ENCODE data around the gene POFUT2.

The POFUT2 gene, protein sequence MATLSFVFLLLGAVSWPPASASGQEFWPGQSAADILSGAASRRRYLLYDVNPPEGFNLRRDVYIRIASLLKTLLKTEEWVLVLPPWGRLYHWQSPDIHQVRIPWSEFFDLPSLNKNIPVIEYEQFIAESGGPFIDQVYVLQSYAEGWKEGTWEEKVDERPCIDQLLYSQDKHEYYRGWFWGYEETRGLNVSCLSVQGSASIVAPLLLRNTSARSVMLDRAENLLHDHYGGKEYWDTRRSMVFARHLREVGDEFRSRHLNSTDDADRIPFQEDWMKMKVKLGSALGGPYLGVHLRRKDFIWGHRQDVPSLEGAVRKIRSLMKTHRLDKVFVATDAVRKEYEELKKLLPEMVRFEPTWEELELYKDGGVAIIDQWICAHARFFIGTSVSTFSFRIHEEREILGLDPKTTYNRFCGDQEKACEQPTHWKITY

DNA sequence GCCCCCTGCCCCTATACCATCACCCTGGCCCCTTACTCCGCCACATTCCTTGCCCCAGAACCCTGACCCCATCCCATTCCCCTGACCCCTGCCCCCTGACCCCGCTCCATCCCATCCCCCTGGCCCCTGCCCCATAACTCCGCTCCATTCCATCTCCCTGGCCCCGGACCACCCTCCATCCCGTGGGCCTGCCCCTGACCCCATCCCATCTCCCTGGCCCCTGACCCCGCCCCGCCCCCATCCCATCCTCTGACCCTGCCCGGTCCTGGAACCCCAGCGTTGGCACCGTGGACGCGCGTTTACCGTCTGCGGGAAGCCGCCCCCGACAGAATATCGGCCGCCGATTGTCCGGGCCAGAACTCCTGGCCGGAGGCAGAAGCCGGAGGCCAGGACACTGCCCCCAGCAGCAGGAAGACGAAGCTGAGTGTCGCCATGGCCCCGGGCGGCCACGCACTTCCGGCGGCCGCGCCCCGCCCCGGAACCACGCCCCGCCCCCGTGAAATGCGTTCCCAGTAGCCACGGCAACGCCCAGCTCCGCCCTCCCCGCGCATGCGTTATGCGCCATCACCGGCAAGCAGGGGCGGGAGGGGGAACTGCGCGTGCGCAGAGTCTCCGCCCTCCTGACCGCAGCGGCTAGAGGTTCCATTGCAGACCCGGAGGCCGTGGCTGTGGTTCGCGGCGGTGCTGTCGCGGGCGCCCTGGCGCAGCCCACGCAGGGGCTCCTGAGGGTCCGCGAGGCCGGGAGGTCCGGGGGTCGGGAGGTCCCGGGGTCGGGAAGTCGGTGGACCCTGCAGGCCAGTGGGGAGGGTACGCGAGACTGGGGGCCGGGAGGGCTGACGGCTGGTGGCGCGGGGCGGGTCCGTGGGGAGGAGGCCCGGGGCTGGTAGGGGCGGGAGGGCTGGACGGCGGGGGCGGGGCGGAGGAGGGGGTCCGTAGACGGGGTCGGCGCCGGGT lies at the start of gene POFUT2:
Gene POFUT2, minus strand, starts transcription at position 458 of the 954 bp plus-strand sequence. Its CDS starts 24 bp downstream, at position 434.
- in situ Hi-C loops (cut with MboI; ENCODE audit: low sequenced_read_pairs): no loop called here

DNA sequence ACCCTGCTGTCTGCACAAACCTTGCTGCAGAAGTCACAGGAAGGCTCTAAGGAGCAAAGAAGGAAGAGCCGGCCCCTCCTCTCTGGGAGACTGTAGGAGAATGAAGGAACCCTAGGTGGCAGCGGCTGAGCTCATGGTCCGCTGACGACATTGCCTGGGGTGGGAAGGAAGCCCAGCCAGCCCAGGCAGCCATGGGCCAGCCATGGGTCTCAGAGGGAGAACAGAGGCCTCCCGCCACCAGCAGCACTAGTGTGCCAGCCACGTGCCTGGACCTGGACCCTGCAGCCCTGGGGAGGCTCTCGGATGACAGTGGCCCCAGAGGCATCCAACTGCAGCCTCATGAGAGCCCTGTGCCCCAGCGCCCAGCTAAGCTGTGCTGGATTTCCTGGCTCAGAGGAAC lies 49.2 kb upstream of the POFUT2 start:
- in situ Hi-C loops (cut with MboI; ENCODE audit: low sequenced_read_pairs): no loop called here

DNA sequence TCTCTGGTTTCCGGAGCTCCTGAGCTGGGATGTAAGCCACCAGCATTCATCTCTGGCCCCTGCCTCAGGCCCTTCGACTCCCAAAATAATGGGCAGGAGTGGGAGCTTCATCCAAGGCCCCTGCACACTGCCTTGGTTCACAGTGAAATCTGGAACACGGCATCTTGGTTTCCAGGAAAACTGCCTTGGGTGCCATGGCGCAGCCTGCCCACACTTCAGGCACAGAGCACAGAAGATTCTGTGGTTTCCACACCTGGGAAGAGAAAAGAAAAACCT lies 48.8 kb upstream of the POFUT2 start:
- in situ Hi-C loops (cut with MboI; ENCODE audit: low sequenced_read_pairs): no loop called here

DNA sequence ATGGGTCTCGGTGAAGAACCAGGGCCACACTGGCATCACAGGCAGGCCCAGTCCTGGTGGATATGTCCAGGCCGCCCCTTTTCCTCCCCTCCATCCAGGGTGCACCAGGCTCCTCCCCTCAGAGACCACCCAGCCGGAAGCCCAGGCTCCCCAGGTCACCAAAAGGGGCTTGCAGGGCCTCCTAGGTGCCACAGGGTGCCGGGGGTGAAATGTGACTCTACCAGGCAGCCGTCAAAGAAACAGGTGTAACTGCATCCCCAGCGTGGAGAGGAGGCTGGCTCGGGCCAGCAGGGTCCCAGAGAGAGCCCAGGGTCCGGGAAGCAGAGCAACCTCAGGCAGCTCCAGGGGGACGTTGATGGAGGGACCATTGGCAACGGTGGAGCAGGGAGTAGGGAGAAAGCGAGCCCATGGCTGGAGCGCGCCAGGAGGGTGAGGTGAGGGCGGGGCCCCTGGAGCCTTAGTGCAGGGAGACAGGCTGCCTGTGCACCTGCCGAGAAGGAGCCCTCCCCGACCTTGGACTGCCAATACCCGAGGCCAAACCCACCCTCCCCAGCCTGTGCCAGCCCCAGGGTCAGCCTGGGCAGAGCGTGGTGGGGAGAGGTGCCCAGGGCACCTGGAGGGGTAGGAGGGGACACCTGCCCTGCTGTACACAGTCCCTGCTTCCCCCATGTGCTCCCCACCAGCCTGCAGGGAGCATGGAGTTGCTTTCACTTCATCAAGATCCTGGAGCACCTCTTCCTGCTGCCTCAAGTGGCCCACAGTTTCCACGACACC lies 48.3 kb upstream of the POFUT2 start:
- in situ Hi-C loops (cut with MboI; ENCODE audit: low sequenced_read_pairs): no loop called here

DNA sequence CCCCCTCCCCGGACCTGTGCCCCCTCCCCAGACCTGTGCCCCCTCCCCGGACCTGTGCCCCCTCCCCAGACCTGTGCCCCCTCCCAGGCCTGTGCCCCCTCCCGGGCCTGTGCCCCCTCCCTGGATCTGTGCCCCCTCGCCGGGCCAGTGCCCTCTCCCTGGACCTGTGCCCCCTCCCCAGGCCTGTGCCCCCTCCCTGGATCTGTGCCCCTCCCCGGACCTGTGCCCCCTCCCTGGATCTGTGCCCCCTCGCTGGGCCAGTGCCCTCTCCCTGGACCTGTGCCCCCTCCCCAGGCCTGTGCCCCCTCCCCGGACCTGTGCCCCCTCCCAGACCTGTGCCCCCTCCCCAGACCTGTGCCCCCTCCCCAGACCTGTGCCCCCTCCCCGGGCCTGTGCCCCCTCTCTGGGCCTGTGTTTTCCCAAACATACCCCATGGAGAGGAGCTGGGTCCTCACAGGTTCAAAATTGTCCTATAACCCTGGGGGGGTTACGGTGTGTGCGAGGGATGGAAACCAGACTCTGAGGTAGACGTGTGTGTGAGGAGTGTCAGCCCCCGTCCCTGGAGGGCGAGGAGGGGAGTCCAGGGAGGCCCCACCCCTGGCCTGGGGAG lies 47.6 kb upstream of the POFUT2 start:
- in situ Hi-C loops (cut with MboI; ENCODE audit: low sequenced_read_pairs): no loop called here

DNA sequence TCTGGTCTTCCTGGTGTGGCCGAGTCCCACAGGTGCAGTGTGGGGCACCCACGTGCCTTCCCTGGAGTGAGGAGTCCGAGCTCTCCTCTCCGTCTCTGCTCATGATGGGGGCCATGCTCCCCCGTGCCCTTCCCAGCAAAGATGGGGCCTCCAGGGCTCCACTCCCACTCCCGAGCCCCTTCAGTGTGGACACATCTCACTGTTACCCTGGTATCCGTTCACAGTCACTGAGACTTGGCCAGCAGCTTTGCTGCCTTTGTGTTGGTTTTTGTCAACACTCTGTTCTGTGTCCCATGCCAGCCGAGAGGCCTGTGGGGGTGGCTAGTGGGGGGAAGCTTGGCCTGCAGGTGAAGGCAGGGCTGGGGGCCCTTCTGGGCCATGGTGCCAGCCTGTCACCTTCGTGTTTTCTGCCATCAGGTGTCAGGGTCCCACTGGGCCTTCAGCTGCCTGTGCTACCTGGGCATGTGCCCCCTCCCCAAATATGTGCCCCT lies 46.9 kb upstream of the POFUT2 start:
- in situ Hi-C loops (cut with MboI; ENCODE audit: low sequenced_read_pairs): no loop called here

DNA sequence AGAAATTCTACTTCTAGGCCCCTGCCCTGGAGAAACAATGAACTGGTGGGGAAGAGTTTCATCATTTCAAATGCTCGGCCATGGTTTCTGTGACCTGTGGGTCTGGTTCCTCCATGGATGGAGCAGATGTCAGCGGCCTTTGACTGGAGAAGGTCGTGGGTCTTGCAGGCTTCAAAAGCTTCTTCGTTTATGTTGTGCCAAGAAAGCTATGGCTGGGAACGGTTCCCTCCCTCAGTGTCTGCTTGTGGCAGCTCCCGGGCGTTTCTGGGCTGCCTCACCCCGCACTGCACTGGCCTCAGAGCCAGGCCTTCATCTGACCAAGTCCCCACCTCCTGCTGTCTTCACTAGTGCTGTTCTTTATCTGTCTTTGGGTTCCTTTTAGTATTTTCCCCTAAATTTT lies 46.4 kb upstream of the POFUT2 start:
- in situ Hi-C loops (cut with MboI; ENCODE audit: low sequenced_read_pairs): no loop called here

DNA sequence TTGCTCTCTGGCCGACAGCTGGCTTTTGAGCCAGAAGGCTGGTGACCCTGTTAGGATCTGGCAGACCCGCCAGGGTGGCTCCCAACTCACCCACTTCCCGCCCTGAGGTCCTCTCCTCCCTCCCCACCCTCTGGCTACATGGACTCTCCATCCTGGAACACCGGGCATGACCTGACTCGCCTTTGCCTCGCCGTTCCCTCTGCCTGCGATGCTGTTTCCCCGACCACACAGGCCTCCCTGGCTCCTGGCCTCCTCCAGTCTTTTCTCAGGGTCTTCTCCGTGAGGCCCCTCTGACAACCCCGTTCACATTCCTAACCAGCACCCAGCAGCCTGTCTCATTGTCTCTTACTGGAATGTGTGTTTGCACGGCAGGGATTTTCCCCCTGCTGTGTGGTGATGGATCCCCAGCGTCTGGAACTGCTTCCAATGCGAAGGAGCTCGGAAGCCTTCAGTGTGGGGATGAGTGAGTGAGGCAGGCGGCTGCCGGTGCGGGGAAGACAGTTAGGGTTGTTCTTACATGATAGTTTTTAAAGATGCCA lies 46.0 kb upstream of the POFUT2 start:
- in situ Hi-C loops (cut with MboI; ENCODE audit: low sequenced_read_pairs): no loop called here

DNA sequence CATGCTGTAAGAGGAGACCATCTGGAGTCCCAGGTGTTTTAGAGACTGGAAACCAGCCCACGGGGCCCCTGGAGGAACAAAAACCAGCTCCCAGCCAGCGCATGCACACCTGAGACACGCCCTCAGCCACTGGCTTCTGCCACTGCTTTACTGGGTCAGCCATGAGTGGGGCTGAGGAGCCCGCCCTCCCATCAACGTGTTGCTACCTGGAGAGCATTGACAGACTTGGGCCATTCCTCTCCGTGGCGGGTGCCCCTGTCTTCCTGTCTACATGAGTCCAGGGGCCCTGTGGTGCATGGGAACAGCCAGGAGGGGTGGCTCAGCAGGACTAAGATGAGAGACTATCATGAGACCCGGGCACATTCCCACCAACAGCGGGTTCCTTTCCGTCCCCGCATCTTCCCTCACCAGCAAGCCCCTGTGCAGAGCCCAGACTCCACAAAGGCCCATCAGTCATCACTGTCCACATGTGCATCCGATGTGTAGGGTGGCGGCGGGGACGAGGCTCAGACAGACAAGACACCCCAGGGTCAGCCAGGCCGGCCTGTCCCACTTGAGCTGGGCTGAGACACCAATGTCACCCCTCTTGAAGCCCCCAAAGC lies 45.4 kb upstream of the POFUT2 start:
- in situ Hi-C loops (cut with MboI; ENCODE audit: low sequenced_read_pairs): no loop called here

DNA sequence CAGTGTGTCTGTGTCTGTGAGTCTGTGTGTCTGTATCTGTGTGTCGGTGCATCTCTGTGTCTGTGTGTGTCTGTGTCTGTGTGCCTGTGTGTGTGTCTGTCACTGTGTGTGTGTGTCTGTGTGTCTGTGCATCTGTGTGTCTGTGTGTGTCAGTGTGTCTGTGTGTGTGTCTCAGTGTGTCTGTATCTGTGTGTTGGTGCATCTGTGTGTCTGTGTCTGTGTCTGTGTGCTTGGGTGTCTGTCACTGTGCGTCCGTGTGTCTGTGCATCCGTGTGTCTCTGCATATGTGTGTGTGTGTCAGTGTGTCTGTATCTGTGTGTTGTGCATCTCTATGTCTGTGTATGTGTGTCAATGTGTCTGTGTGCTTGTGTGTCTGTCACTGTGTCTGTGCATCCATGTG lies 44.7 kb upstream of the POFUT2 start:
- in situ Hi-C loops (cut with MboI; ENCODE audit: low sequenced_read_pairs): no loop called here

DNA sequence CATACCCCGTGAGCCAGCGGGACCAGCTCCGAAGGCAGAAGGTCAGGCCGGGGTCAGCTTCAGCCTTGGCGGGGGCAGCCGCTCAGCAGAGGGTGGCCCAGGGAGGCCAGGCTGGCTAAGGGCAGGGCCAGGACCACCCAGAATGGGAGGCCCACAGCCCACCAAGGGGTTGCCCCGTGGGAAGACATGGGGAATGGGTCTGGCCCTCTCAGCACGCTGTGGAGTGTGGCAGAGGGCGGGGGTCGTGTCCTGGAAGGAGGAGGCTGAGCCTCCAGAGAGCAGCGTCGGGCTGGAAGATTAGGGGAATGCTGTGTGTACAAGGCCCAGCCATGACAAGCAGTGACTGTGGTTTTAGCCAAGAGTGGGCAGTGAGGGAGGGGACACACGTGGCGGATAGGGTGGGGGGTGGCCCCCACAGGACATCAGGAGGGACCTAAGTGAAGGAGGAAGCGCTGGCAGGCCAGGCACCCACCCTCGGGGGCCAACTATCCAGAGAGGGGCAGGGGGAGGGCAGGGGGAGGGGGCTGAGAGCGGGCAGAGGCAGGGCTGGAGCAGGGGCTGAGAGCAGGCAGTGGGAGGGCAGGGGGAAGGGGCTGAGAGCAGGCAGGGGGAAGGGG lies 43.9 kb upstream of the POFUT2 start:
- in situ Hi-C loops (cut with MboI; ENCODE audit: low sequenced_read_pairs): no loop called here

DNA sequence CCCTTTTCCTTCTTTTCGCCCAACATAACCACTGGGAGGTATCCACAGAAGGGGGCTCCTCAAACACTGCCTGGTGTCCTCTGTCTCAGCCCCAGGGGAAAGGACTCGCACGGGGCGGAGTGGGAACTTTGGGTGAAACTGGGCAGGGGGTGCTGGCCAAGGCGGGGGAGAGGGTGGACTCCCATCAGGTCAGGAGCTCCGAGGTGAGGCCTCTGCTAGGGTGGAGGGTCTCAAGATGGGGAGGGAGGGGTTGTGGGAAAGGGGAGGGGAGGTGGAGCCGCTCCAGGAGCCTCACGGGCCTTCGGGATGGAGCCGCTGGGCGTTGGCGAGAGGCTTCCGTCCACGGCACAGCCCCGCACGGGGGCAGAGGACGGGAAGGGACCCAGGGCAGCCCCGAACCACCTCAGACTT lies 43.2 kb upstream of the POFUT2 start:
- in situ Hi-C loops (cut with MboI; ENCODE audit: low sequenced_read_pairs): no loop called here

DNA sequence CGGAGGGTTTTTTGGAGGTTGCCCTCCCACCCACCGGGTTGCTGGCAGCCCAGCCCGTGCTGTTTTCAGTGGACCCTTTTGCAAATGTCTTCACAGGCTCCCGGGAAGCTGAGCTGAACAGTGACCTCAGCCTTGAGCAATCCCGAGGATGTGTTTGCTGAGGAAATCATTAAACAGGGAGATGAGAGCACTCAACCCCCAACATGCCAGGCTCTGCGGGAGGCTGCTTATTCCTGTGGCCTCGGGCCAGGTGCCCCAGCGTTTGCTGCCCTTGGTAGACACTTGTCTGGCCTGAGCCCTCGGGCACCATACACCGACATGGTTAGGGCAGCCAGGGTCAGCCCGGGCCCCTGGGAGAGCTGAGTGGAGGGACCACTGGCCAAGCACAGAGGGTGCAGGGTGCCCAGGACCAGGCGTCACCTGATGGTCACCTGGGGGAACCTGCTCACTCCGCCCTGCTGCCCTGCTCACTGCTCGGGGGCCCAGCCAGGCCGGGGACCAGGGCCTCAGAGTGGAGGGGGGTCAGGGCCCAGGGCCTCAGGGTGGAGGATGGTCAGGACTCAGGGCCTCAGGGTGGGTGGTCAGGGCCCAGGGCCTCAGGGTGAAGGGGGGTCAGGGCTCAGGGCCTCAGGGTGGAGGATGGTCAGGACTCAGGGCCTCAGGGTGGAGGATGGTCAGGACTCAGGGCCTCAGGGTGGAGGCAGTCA lies 42.5 kb upstream of the POFUT2 start:
- in situ Hi-C loops (cut with MboI; ENCODE audit: low sequenced_read_pairs): no loop called here

DNA sequence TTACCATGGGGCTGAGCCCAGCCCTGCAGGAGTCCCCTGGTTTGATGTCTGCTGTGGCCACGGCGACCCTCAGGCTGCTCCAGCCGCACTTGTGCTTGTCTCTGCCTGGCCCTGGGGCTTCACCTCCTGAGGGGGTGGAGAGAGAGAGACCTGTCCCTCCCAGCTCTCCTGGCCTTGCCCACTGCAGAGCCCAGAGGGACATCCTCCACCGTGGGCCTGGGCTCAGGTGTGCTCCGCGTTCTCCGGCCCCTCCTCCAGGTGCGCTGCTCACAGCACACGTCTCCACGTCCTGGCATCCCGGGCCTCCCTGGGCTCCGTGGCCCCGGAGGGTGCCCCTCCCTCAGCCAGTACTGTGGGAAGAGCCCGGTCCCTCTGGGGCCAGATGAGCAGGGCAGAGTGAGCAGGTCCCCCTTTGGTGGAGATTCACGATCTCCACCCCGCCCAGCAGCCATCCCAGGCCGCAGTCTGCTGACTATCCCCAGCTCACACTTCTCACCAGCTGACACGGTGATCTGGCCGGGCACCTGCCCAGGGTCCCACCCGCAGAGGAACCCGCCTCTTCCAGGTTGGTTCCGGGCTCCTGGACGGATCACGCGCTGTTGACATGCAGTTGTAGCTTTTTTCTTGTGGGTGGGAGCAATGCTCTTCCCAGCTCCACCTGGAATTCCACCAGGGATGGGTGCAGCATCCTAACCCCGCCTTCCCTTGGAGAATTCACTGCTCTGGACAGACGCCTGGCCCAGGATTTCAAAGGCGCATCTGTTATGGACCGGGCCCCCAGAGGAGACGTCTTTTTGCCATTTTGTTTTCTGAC lies 41.8 kb upstream of the POFUT2 start:
- in situ Hi-C loops (cut with MboI; ENCODE audit: low sequenced_read_pairs): no loop called here

DNA sequence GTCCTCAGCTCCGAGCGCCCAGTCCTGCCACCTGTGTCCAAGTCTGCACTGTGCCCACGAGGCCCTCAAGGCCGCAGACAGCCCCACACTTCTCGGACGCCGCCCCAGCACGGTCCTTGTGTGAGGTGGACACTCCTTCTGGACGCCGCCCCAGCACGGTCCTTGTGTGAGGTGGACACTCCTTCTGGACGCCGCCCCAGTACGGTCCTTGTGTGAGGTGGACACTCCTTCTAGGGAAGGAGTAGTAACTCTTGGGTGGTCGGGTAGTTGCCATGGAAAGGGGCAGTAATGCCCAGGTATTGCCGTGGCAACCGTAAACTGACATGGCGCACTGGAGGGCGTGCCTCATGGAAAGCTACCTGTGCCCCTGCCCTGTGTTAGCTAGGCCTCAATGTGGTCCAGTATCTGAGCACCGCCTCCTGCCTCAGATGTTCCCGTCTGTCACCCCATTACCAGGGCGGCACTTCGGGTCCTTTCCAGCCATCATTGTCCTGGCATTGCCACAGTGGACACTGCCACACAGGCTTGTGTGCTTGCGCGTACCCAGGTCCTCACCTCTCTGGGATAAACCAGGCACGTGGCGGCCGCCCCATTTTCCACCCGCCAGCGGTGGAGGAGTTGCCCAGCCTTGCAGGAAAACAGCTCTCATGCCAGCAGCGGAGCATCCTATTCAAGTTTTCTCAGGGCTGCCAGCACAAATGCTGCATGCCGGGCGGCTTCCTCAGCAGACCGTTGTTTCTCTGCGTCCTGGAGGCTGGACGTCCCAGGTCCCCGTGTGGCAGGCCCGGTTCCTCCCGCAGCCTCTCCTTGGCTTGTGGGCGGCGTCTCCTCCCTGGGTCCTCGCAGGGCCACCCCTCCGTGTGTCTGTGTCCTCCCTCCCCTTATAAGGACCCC lies 40.8 kb upstream of the POFUT2 start:
- in situ Hi-C loops (cut with MboI; ENCODE audit: low sequenced_read_pairs): no loop called here

DNA sequence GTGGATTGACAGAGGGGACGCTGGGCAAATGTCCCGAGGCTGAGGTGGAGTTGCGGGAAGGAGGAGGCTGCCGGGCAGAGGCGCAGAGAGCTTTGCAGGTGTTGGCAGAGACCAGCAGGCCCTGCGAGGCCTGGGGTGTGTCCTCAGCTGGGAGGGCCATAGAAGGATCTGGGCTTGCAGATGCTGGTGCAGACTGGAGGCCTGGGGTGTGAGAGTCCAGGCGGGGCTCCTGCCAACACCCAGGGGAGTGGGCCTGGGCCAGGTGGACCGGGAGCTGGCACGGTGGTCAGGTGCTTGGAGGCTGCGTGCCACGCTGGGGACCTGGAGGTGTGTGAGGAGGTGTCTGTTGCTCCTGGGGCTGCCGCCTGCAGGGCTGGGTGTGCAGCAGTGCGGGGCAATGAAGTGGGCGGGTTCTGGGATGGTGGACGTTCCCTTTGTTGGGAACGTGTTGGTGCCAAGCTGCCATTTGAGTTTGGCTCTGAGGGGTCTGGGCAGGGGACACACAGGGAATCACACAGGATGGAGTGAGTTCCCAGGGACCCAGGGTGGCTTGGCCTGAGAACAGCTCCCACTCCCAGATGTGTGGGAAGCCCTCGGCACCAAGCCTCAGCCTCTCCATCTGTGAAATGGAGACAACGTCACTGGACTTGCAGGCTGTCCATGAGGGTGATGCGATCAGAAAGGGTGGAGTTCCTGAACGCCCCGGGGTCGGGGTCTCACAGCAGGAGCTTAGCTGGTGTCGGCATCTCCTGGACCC lies 39.9 kb upstream of the POFUT2 start:
- in situ Hi-C loops (cut with MboI; ENCODE audit: low sequenced_read_pairs): no loop called here
